NK-92 (cell line): Measurements from ENCODE around the gene CALB2.
"Not testable (repeated sequence)": the region's sequence is repeated elsewhere in the genome, so short reads cannot be mapped to it uniquely, and the experiment has no call there.

Source experiments
- DNase-seq: peaks from one replicate; lab custom pipeline; 2025; ENCODE audit not compliant: unreplicated experiment; lab: John Stamatoyannopoulos, UW

The CALB2 gene

DNA sequence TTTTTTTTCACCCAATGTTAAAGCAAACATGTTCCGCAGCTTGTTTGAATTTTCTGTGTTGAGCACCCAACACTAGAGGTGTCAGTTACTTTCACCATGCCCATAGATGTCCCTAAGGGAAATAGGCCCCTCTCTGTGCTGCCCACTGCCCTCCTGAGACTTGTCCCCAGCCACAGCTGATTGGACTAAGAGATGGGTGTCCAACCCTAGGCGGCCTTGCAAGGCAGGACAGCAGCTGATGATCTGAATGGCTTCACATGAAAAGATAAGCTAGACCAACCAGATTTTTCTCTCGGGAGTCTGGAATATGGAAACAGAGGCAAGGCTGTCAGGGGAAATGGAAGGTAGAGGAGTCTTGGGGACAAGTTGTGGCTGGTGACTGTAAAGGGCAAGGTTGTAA, 6.1 kb upstream of the CALB2 start:
- no peak for DNase-seq

DNA sequence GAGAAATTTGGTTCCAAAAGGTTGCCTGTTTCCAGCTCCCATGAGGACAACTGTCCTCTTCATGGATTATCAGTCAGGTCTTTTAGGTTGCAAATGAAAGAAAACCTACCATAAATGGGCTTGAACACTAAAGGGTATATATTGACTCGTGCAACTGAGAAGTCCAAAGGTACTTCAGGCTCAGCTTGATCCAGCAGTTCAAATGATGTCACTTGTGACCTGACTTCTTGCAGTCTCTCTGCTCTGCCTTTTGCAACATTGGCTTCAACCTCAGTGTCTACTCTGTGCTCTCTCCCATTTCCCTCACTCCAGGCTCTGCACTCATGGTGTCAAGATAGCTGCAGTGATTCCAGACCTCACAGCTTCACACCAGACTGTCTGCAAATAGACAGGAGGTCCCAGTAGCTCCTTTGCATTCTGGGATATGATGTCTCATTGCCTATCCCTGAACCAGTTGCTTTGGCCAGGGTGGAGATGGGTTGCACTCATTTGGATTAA, 5.5 kb upstream of the CALB2 start:
- DNase-seq = no peak

DNA sequence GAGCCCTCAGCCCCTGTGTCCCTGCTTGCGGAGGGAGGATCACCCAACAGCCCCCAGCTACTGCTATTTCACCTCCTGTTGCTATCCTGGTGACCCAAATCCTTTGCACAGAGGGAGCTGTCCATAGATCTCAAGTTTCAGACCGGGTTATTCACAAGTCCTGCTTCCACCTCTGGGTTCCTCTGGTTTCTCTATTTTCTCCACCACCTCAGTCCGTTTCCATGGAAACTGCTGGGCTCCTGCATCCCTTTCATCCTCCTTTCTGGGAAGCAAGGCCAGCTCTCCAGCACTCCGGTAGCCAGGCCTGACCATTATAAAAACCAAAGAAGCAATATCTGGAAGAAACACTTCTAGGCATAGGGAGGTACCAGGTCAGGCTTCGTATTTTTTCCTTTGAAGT, 4.8 kb upstream of the CALB2 start:
- no peak for DNase-seq

GRCh38 chr16:71354156-71354555, 4.4 kb upstream of the CALB2 start:
- no peak for DNase-seq

GRCh38 chr16:71356051-71356740, 2.3 kb upstream of the CALB2 start:
- DNase-seq = no peak

GRCh38 chr16:71356936-71357335, 1.6 kb upstream of the CALB2 start:
- not testable (repeated sequence) for DNase-seq

GRCh38 chr16:71357681-71358080, 842 bp upstream of the CALB2 start:
- no peak for DNase-seq

DNA sequence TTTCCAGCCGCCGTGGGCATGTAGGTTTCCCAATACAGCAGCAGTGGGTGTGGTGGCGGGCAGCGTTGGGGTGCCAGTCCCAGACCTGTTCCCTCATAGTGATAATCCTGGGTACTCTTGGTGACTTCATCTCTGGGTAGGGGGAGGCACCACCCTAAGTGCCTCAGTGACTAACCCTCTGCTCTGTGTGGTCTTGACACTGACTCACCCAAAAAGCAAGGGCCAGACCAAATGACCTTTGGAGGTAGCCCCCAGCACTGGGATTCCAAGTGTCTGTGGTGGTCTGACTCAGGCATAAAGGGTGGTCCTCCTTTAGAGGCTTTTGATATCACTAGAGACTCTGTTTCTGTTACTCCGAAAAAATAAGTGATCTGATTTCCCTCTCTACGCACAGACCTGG, 908 bp downstream of the CALB2 start:
- no peak for DNase-seq

- no peak for DNase-seq
Observed at GRCh38 chr16:71360378-71360777, 1.9 kb downstream of the CALB2 start.

- no peak for DNase-seq
Observed at GRCh38 chr16:71364133-71364681, 5.7 kb downstream of the CALB2 start.

DNA sequence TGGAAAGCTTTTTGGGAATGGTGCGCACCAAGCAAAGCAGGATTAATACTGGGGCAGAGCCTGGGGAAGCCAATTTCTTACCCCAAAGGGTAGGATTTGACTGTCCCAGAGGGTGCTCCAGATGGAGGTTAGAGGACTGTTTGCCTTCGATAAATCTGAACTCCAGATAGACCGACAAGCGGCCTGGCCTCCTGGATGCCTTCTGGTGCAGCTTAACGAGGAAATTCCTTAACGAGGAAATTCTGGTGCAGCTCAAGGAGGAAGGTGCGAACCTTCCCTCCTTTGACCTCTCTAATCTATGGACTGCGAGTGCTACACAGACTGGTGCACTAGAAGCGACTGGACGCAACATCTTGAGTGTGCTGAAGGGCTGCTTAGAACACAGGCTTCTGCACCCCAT, 6.5 kb downstream of the CALB2 start:
- no peak for DNase-seq

GRCh38 chr16:71367241-71367976, 8.9 kb downstream of the CALB2 start:
- DNase-seq = no peak

- DNase-seq = no peak
Observed at GRCh38 chr16:71368958-71369357, 10.4 kb downstream of the CALB2 start.

GRCh38 chr16:71369494-71369893, 11.0 kb downstream of the CALB2 start:
- DNase-seq = no peak

- no peak for DNase-seq
Observed at GRCh38 chr16:71371237-71371636, 12.7 kb downstream of the CALB2 start.

DNA sequence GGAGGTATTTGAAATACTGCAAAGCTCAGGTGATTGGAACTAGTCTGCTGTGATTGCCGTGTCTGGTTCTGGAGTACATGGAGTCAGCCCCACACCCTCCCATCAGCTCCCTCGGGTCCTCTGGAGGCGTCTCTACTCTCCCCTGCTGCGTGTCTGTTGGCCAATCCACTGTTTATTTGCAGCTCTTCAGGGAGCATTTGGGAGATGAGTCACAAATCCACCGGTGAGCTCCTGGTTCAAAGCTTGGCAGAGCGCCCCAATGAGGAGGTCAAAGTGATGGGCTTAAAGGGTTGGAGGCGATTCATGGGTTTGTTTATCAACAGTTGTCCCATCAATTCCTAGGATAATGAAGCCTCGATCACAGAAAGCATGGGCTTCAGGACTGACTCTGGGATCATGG, 14.6 kb downstream of the CALB2 start:
- DNase-seq = no peak

GRCh38 chr16:71376465-71377157, 18.1 kb downstream of the CALB2 start:
- no peak for DNase-seq

DNA sequence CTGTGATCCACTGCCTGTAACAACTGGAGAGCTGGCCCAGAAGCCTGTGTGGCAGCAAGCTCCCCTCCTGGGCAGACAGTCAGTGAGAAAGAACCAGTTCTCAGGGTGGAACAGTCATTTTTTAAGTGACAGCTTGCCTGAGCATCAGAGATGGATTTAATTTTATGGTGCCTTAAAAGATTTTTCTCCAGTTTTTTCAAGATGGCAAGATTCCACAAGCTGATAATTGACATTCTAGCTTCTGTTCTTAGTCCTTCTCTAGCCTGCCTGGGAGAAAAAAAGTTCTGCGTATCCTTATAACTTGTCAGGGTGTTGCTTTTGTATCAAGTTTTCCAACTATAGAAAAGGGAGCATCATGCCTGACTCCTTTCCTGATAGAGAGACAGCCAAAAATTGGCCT, 21.2 kb downstream of the CALB2 start:
- no peak for DNase-seq

DNA sequence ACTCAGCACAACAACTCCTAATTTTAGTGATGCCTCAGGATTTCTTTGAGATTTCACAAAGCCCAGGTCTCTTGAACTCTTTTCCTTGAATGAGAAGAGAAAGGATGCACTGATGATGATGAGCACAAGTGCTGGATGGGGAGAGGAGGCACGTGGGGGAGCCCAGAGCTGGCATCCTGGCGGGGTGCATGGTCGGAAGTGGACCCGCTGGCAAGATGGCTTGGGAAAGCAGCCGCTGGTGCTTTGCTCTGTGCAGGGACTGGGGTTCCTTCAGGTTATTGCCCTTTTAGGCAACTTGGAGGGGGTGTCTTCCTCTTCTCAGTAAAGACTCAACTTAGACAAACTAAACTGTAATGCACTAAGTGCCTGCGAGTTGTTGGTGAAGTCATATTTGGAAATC, 22.3 kb downstream of the CALB2 start:
- DNase-seq = no peak

- DNase-seq = no peak
Observed at GRCh38 chr16:71383054-71383773, 24.7 kb downstream of the CALB2 start.
